H1 (cell line): ENCODE results near the gene CCDC154. TPM values are rescaled to one million over a fixed set of nuclear protein-coding genes. Genes with fewer than 3 reads are reported as not detected.

Experiments
- CTCF ChIA-PET: fragments of 300-600 bp; sonication (Branson Sonifier 250); formaldehyde crosslinking; loops from one replicate; lab custom pipeline; 2021; ENCODE audit not compliant: partially characterized antibody; lab: Charles Lee
- POLR2A ChIA-PET: fragments of 300-600 bp; sonication (Branson Sonifier 250); formaldehyde crosslinking; loops from one replicate; lab custom pipeline; 2021; ENCODE audit warnings: inconsistent platforms; ENCODE audit not compliant: partially characterized antibody; lab: Charles Lee
- DNase-seq, 2 experiments: peaks; one replicate each; pipeline versions ENCODE4 v3.0.0 to v3.0.0-alpha.2; 2010 to 2022; ENCODE audit warnings: low spot score in 2 of 2, low read depth in 1 of 2, mixed read lengths in 1 of 2
- FAIRE-seq: peaks from 2 replicates; lab custom pipeline; 2011; peaks lifted over from hg19 to GRCh38; lab: Jason Lieb, UNC
- H2AFZ ChIP-seq: 2 replicates; pipeline ENCODE4 v1.8.1; 2012; ENCODE audit warnings: low read length, inconsistent platforms
- H2AK5ac ChIP-seq: 2 replicates; pipeline ENCODE4 v1.6.1; 2013; ENCODE audit warnings: low read depth, low read length
- H2BK120ac ChIP-seq: replicated peaks from 2 replicates; pipeline ENCODE3; 2013; ENCODE audit warnings: low read depth, low read length, inconsistent platforms
- H2BK12ac ChIP-seq: 2 replicates; pipeline ENCODE4 v1.6.1; 2013; ENCODE audit warnings: low read depth, low read length
- H2BK15ac ChIP-seq: 2 replicates; pipeline ENCODE4 v1.6.1; 2013; ENCODE audit warnings: low read length
- H2BK20ac ChIP-seq: 2 replicates; pipeline ENCODE4 v1.6.1; 2013; ENCODE audit warnings: low read length
- H2BK5ac ChIP-seq: 2 replicates; pipeline ENCODE4 v1.6.1; 2013; ENCODE audit warnings: low read depth, low read length
- H3K14ac ChIP-seq: 2 replicates; pipeline ENCODE4 v1.6.1; 2013; ENCODE audit warnings: inconsistent platforms; ENCODE audit not compliant: insufficient read length
- H3K18ac ChIP-seq: 2 replicates; pipeline ENCODE4 v1.6.1; 2013; ENCODE audit warnings: low read length; ENCODE audit errors: extremely low read depth
- H3K23ac ChIP-seq: 2 replicates; pipeline ENCODE4 v1.6.1; 2013; ENCODE audit warnings: inconsistent platforms; ENCODE audit not compliant: insufficient read length
- H3K23me2 ChIP-seq: 2 replicates; pipeline ENCODE4 v1.6.1; 2013; ENCODE audit warnings: low read depth, low read length
- H3K27ac ChIP-seq: 2 replicates; pipeline ENCODE4 v1.6.1; 2011; ENCODE audit warnings: low read depth, low read length, inconsistent platforms
- H3K27me3 ChIP-seq, 4 experiments: replicated peaks in 1 of 4; 1 replicate in 1 of 4; 2 replicates in 3 of 4; pipeline versions ENCODE4 v1.6.1 to v1.8.1; 2011 to 2013; ENCODE audit warnings: low read length in 3 of 4, mild to moderate bottlenecking in 3 of 4, inconsistent platforms in 2 of 4, mixed read lengths in 2 of 4, moderate library complexity in 1 of 4; ENCODE audit not compliant: control insufficient read depth in 3 of 4, insufficient read depth in 3 of 4; ENCODE audit errors: extremely low read depth in 1 of 4
- H3K36me3 ChIP-seq, 4 experiments: 2 replicates each; pipeline versions ENCODE4 v1.6.1 to v1.8.1; 2011 to 2013; ENCODE audit warnings: mild to moderate bottlenecking in 4 of 4, low read length in 3 of 4, moderate library complexity in 2 of 4, control low read depth in 1 of 4, inconsistent platforms in 1 of 4; ENCODE audit not compliant: insufficient read depth in 4 of 4, control insufficient read depth in 2 of 4
- H3K4ac ChIP-seq: replicated peaks from 2 replicates; pipeline ENCODE3; 2013; ENCODE audit warnings: low read length, low read depth, mixed read lengths, inconsistent platforms; ENCODE audit not compliant: insufficient read length
- H3K4me1 ChIP-seq, 4 experiments: replicated peaks in 1 of 4; 1 replicate in 1 of 4; 2 replicates in 3 of 4; pipeline versions ENCODE4 v1.6.1 to v1.8.1; 2011 to 2013; ENCODE audit warnings: low read length in 3 of 4, inconsistent platforms in 2 of 4, mixed read lengths in 1 of 4; ENCODE audit not compliant: insufficient read depth in 4 of 4, control insufficient read depth in 3 of 4
- H3K4me2 ChIP-seq, 2 experiments: 2 replicates each; pipeline versions ENCODE4 v1.6.1 to v1.8.1; 2011 to 2013; ENCODE audit warnings: low read depth in 2 of 2, low read length in 2 of 2, control low read depth in 1 of 2, inconsistent platforms in 1 of 2, mild to moderate bottlenecking in 1 of 2; ENCODE audit not compliant: insufficient read depth in 1 of 2
- H3K4me3 ChIP-seq, 4 experiments: fragments of 200-600, 300-600 bp in 1 of 4; sonication (generic), shearing (Covaris generic), sonication (Bioruptor Twin) in 1 of 4; 2 replicates each; pipeline versions ENCODE4 v1.5.1 to v1.8.1; 2011 to 2016; ENCODE audit warnings: low read length in 4 of 4, low read depth in 3 of 4, control low read depth in 2 of 4, inconsistent platforms in 2 of 4, mild to moderate bottlenecking in 2 of 4, mixed read lengths in 1 of 4, moderate library complexity in 1 of 4; ENCODE audit not compliant: insufficient read depth in 2 of 4; ENCODE audit errors: extremely low read depth in 1 of 4
- H3K56ac ChIP-seq: replicated peaks from 2 replicates; pipeline ENCODE3; 2013; ENCODE audit warnings: low read depth, mild to moderate bottlenecking, mixed read lengths, low read length, inconsistent platforms; ENCODE audit not compliant: insufficient read length
- H3K79me1 ChIP-seq: 2 replicates; pipeline ENCODE4 v1.6.1; 2013; ENCODE audit warnings: low read depth, low read length, control low read depth
- H3K79me2 ChIP-seq, 2 experiments: 2 replicates each; pipeline versions ENCODE4 v1.6.1 to v1.8.1; 2012 to 2013; ENCODE audit warnings: low read length in 2 of 2, mild to moderate bottlenecking in 2 of 2, inconsistent platforms in 1 of 2; ENCODE audit not compliant: insufficient read depth in 2 of 2, control insufficient read depth in 1 of 2
- H3K9ac ChIP-seq, 4 experiments: replicated peaks in 1 of 4; 1 replicate in 1 of 4; 2 replicates in 3 of 4; pipeline versions ENCODE4 v1.6.1 to v1.8.1; 2011 to 2013; ENCODE audit warnings: low read depth in 3 of 4, low read length in 3 of 4, control low read depth in 2 of 4, mild to moderate bottlenecking in 2 of 4, moderate library complexity in 2 of 4, inconsistent platforms in 1 of 4; ENCODE audit errors: extremely low read depth in 1 of 4
- H3K9me3 ChIP-seq, 2 experiments: 2 replicates each; pipeline versions ENCODE4 v1.6.1 to v1.8.1; 2012 to 2013; ENCODE audit warnings: mild to moderate bottlenecking in 2 of 2, moderate library complexity in 2 of 2, control low read depth in 1 of 2, inconsistent platforms in 1 of 2, low read depth in 1 of 2, low read length in 1 of 2, mixed read lengths in 1 of 2; ENCODE audit not compliant: insufficient read depth in 2 of 2
- H4K20me1 ChIP-seq, 2 experiments: replicated peaks in 1 of 2; 2 replicates each; pipeline versions ENCODE3 to v1.8.1; 2011 to 2013; ENCODE audit warnings: inconsistent platforms in 2 of 2, low read length in 2 of 2, mild to moderate bottlenecking in 1 of 2; ENCODE audit not compliant: insufficient read depth in 2 of 2, control insufficient read depth in 1 of 2
- H4K5ac ChIP-seq: 2 replicates; pipeline ENCODE4 v1.6.1; 2013; ENCODE audit warnings: low read length, low read depth, mixed read lengths, inconsistent platforms; ENCODE audit not compliant: insufficient read length
- H4K8ac ChIP-seq: 2 replicates; pipeline ENCODE4 v1.8.0; 2013; ENCODE audit warnings: mild to moderate bottlenecking, moderate library complexity, low read length, inconsistent platforms; ENCODE audit not compliant: insufficient read depth; ENCODE audit errors: extremely low read depth
- H4K91ac ChIP-seq: replicated peaks from 2 replicates; pipeline ENCODE3; 2013; ENCODE audit warnings: low read length, mixed read lengths, inconsistent platforms; ENCODE audit not compliant: insufficient read length
- BRCA1 ChIP-seq: IDR thresholded peaks from 2 replicates; pipeline ENCODE4 v1.6.1; 2012; ENCODE audit warnings: low read depth, low read length, improper control_type of control experiment
- CBX5 ChIP-seq: fragments of 300-800, 300-1000 bp; sonication (generic); IDR thresholded peaks from 2 replicates; pipeline ENCODE4 v1.7.1; 2016; ENCODE audit warnings: antibody characterized with exemption, low read length, low read depth
- CTBP2 ChIP-seq: IDR thresholded peaks from 2 replicates; pipeline ENCODE4 v1.7.0; 2011; ENCODE audit warnings: borderline replicate concordance, mild to moderate bottlenecking, moderate library complexity, mixed read lengths, low read length; ENCODE audit not compliant: insufficient read depth, insufficient read length
- EGR1 ChIP-seq: IDR thresholded peaks from 2 replicates; pipeline ENCODE4 v1.6.1; 2011; ENCODE audit warnings: low read depth, low read length, borderline replicate concordance
- EP300 ChIP-seq, 2 experiments: IDR thresholded peaks; 1 replicate in 1 of 2; 2 replicates in 1 of 2; pipeline ENCODE4 v1.6.1; 2011 to 2012; ENCODE audit warnings: low read depth in 2 of 2, low read length in 2 of 2, mild to moderate bottlenecking in 2 of 2, borderline replicate concordance in 1 of 2, inconsistent platforms in 1 of 2, moderate library complexity in 1 of 2
- GABPA ChIP-seq: IDR thresholded peaks from 2 replicates; pipeline ENCODE4 v1.6.1; 2011; ENCODE audit warnings: mild to moderate bottlenecking, low read length, moderate library complexity, borderline replicate concordance; ENCODE audit not compliant: insufficient read depth
- MAFK ChIP-seq: IDR thresholded peaks from 2 replicates; pipeline ENCODE4 v1.6.1; 2012; ENCODE audit warnings: low read depth, mild to moderate bottlenecking, improper control_type of control experiment, low read length
- POU5F1 ChIP-seq: IDR thresholded peaks from 2 replicates; pipeline ENCODE4 v1.6.1; 2011; ENCODE audit warnings: low read depth, mild to moderate bottlenecking, low read length, moderate library complexity
- SIX5 ChIP-seq: IDR thresholded peaks from 2 replicates; pipeline ENCODE4 v1.6.1; 2011; ENCODE audit warnings: mild to moderate bottlenecking, low read depth, low read length
- SP1 ChIP-seq: IDR thresholded peaks from 2 replicates; pipeline ENCODE4 v1.6.1; 2011; ENCODE audit warnings: low read depth, low read length
- SP4 ChIP-seq: IDR thresholded peaks from 2 replicates; pipeline ENCODE4 v1.6.1; 2012; ENCODE audit warnings: low read length, inconsistent platforms
- TAF7 ChIP-seq: optimal IDR thresholded peaks from 2 replicates; pipeline ENCODE3; 2011; ENCODE audit warnings: low read depth, mild to moderate bottlenecking, inconsistent platforms, low read length, moderate library complexity, borderline replicate concordance
- YY1 ChIP-seq: IDR thresholded peaks from 2 replicates; pipeline ENCODE4 v1.6.1; 2011; ENCODE audit warnings: low read depth, mild to moderate bottlenecking, low read length
- WGBS, 2 experiments: shearing (Covaris generic) in 1 of 2; methylation state at CpG; one replicate each; pipeline versions ENCODE4 v1.1.6 to v1.1.7; 2013 to 2015; ENCODE audit warnings: low lambda C conversion rate in 2 of 2, mixed read lengths in 2 of 2, inconsistent platforms in 1 of 2, low coverage in 1 of 2, missing lambda C conversion rate in 1 of 2; ENCODE audit not compliant: insufficient replicate concordance in 2 of 2, insufficient coverage in 1 of 2, insufficient read length in 1 of 2; ENCODE audit errors: extremely low coverage in 1 of 2, missing lambda C conversion rate in 1 of 2; 5-methylcytosine and 5-hydroxymethylcytosine counted together
- polyA plus RNA-seq, 7 experiments: library from polyadenylated mRNA; depleted of rRNA in 3 of 7; stranded (reverse) in 5 of 7; unstranded in 2 of 7; fragments of >200 nt in 5 of 7; fragments of 200-250 nt in 2 of 7; gene quantifications; 1 replicate in 5 of 7; 2 replicates in 1 of 7; 4 replicates in 1 of 7; pipeline versions ENCODE4 v1.2.1 to v1.2.3, GENCODE V29; 2011 to 2013; ENCODE audit warnings: missing spikeins in 2 of 7, mixed read lengths in 2 of 7
- total RNA-seq: library from RNA; stranded (reverse); fragmentation: NEBNext Ultra II Directional; extraction: Animal tissue kit (Norgen Biotek cat#: 25700); gene quantifications from 2 replicates; pipeline ENCODE4 v1.2.1, GENCODE V29; 2021
- TF ChIP-seq, protein P1 (sequence below): IDR thresholded peaks from 2 replicates; pipeline ENCODE4 v1.6.1; 2012; ENCODE audit warnings: inconsistent platforms

The CCDC154 gene
- total and polyA plus RNA-seq, 2 of the 8 experiments (the other 6 are each of a cell fraction or from before 2014, with no cell fraction given): 0.15 to 0.88 TPM

DNA sequence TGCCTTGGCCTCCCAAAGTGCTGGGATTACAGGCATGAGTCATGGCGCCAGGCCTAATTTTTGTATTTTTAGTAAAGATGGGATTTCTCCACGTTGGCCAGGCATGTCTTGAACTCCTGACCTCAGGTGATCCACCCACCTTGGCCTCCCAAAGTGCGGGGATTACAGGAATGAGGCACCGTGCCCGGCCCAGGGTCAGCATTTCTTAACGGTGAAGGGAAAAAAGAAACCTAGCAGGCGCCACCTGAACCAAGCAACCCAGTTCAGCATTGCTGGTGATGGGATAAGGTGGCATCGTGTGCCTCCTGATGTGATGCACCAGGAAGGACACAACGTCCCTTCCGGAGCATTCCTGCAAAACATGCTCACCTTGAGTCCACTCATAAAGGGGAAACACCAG is 32.7 kb upstream of the CCDC154 start:
- no peak overlapping the region for H2BK120ac ChIP-seq
- H3K18ac ChIP-seq: no peak overlapping the region
- no peak overlapping the region for H2BK12ac ChIP-seq
- no peak overlapping the region; the same call in 1 of the 2 replicates for H2BK15ac ChIP-seq
- no peaks in the 10 kb centered on the region for H3K36me3 ChIP-seq
- no peak overlapping the region for H3K4me2 ChIP-seq
- peaks cover 0 to 5% (median under 1%) of the 10 kb centered on the region in 4 experiments; a peak in 2 of 7 replicates for H3K27me3 ChIP-seq
- ChIA-PET CTCF (no interaction called here), POLR2A (interaction anchor here (0.6 to 3.0 kb wide), 3 partner anchors 9 to 294 kb away, joined by 3 to 8 read pairs (median 5); no protein-coding TSS in a partner anchor)
- H2BK5ac ChIP-seq: no peak overlapping the region
- H3K9ac ChIP-seq: no peak overlapping the region
- peaks cover 4 to 20% of the 10 kb centered on the region in 2 experiments for H3K79me2 ChIP-seq
- peaks cover 8% of the 10 kb centered on the region for H3K23me2 ChIP-seq
- no peak for FAIRE-seq
- peaks cover 5 to 8% of the 10 kb centered on the region in 2 experiments; a peak in 2 of 4 replicates for H3K9me3 ChIP-seq
- H3K27ac ChIP-seq: no peak overlapping the region
- H2BK20ac ChIP-seq: no peak overlapping the region
- H4K5ac ChIP-seq: no peak overlapping the region
- no peak overlapping the region for H3K4me3 ChIP-seq
- no peaks in the 10 kb centered on the region for H4K20me1 ChIP-seq
- H3K14ac ChIP-seq: no peak overlapping the region
- no peak overlapping the region for H2AFZ ChIP-seq
- H3K23ac ChIP-seq: no peak overlapping the region
- no peak overlapping the region for H3K4ac ChIP-seq
- no peak for DNase-seq
- H3K79me1 ChIP-seq: peaks cover 10% of the 10 kb centered on the region
- H4K91ac ChIP-seq: no peak overlapping the region
- no peak overlapping the region for H2AK5ac ChIP-seq
- H3K4me1 ChIP-seq: peaks cover 0 to 2% (median under 1%) of the 10 kb centered on the region in 4 experiments; a peak in 3 of 7 replicates
- no peak overlapping the region for H4K8ac ChIP-seq
- WGBS, 2 experiments: 88% methylated on average over 7 of the region's 10 CpGs; no CpG with 5 or more reads in 1 of the 2 experiments
- H3K56ac ChIP-seq: no peak overlapping the region
- TF ChIP-seq POU5F1: no peak
- no peak for TF ChIP-seq CBX5
- no peak for TF ChIP-seq SP1
- TF ChIP-seq EGR1: no peak
- no peak for TF ChIP-seq GABPA
- no peak for TF ChIP-seq SP4
- no peak for TF ChIP-seq EP300 (IDR thresholded peaks at IDR 0.05; ENCODE audit: borderline replicate concordance in 1 of 2, low read depth in 2 of 2, low read length in 2 of 2)
- no peak for TF ChIP-seq MAFK
- TF ChIP-seq BRCA1: no peak
- no peak for TF ChIP-seq SIX5
- no peak for TF ChIP-seq CTBP2
- TF ChIP-seq YY1: no peak
- TF ChIP-seq, protein P1, sequence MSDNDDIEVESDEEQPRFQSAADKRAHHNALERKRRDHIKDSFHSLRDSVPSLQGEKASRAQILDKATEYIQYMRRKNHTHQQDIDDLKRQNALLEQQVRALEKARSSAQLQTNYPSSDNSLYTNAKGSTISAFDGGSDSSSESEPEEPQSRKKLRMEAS: no peak
- no peak for TF ChIP-seq TAF7
